ENCODE measurements around the gene CTDNEP1. TPM values are rescaled to one million over a fixed set of nuclear protein-coding genes. Genes with fewer than 3 reads are reported as not detected.
A peak's percentile ranks its signal among the peaks of the same experiment; 100 is the strongest.

CTDNEP1 gene
- total and polyA plus RNA-seq, 2 donors (not counting 3 experiments of a cell fraction or from before 2014, with no cell fraction given) = 130 to 143 TPM

GRCh38 chr17:7235693-7236665, 15.6 kb downstream of the CTDNEP1 start:
- Histone ChIP-seq H4K20me1 (replicated peaks; ENCODE audit: control insufficient read depth, extremely low read depth, insufficient read depth, low read length) (peaks cover 4% of the 10 kb centered on the region), H3K4me2 (ENCODE audit: insufficient read depth, low read length) (no peak overlapping the region), H3K9me3 (replicated peaks; ENCODE audit: control insufficient read depth, insufficient read depth, low read length) (no peaks in the 10 kb centered on the region), H2AFZ (ENCODE audit: low read depth, low read length) (no peak overlapping the region), H3K27ac (ENCODE audit: insufficient read depth, low read depth, low read length) (no peak overlapping the region), H3K9ac (replicated peaks; ENCODE audit: extremely low read depth, insufficient read depth, low read length) (no peak overlapping the region), H3K27me3 (ENCODE audit: control insufficient read depth in 2 of 2, insufficient read depth in 2 of 2, low read length in 2 of 2) (no peaks in the 10 kb centered on the region), H3K79me2 (ENCODE audit: control insufficient read depth, insufficient read depth, low read length) (peaks cover 70% of the 10 kb centered on the region), H3K4me3 (replicated peaks in 1 of 3; ENCODE audit: insufficient read depth in 1 of 3, low read depth in 1 of 3, low read length in 3 of 3) (no peak overlapping the region), H3K9me1 (replicated peaks; ENCODE audit: control insufficient read depth, extremely low read depth, insufficient read depth, low read length) (no peaks in the 10 kb centered on the region), H3K4me1 (ENCODE audit: control insufficient read depth, extremely low read depth, insufficient read depth, low read length) (peaks cover 25% of the 10 kb centered on the region), H3K36me3 (ENCODE audit: control insufficient read depth in 2 of 2, extremely low read depth in 1 of 2, insufficient read depth in 2 of 2, low read length in 2 of 2) (peaks cover 15 to 24% of the 10 kb centered on the region in 2 experiments)
- no peak for FAIRE-seq
- peak; percentile 15 for TF ChIP-seq FOS (IDR thresholded peaks at IDR 0.05; ENCODE audit: borderline replicate concordance, insufficient read depth, low read length)
- no peak for TF ChIP-seq GATA2 (IDR thresholded peaks at IDR 0.05; ENCODE audit: insufficient read depth, insufficient read length, low read depth, low read length)
- TF ChIP-seq POLR2A (IDR thresholded peaks at IDR 0.05; ENCODE audit: low read depth, low read length) = peak; percentile 45
- TF ChIP-seq, protein P1, sequence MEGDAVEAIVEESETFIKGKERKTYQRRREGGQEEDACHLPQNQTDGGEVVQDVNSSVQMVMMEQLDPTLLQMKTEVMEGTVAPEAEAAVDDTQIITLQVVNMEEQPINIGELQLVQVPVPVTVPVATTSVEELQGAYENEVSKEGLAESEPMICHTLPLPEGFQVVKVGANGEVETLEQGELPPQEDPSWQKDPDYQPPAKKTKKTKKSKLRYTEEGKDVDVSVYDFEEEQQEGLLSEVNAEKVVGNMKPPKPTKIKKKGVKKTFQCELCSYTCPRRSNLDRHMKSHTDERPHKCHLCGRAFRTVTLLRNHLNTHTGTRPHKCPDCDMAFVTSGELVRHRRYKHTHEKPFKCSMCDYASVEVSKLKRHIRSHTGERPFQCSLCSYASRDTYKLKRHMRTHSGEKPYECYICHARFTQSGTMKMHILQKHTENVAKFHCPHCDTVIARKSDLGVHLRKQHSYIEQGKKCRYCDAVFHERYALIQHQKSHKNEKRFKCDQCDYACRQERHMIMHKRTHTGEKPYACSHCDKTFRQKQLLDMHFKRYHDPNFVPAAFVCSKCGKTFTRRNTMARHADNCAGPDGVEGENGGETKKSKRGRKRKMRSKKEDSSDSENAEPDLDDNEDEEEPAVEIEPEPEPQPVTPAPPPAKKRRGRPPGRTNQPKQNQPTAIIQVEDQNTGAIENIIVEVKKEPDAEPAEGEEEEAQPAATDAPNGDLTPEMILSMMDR (IDR thresholded peaks at IDR 0.05; ENCODE audit: extremely low read depth in 1 of 2, insufficient read depth in 1 of 2, low read depth in 1 of 2, low read length in 2 of 2) = no peak
- TF ChIP-seq MAX (IDR thresholded peaks at IDR 0.05; ENCODE audit: insufficient read depth, insufficient read length) = no peak
- peak; percentile 3 for TF ChIP-seq JUN (IDR thresholded peaks at IDR 0.05; ENCODE audit: borderline replicate concordance, insufficient read depth, insufficient read length, low read depth)
- no peak for TF ChIP-seq EZH2 (IDR thresholded peaks at IDR 0.05; ENCODE audit: borderline replicate concordance, low read depth, low read length, severe bottlenecking)
- TF ChIP-seq MYC (IDR thresholded peaks at IDR 0.05; ENCODE audit: low read depth, low read length) = no peak
- no peak for TF ChIP-seq POLR2AphosphoS5 (IDR thresholded peaks at IDR 0.05; ENCODE audit: insufficient read depth, low read depth, low read length)
- CTCF ChIA-PET = interaction anchor here (0.7 to 3.4 kb wide), 5 partner anchors 15 to 61 kb away, joined by 3 to 34 read pairs (median 3); partner anchors contain the start of genes ACADVL, DLG4 and SLC2A4
- dilution Hi-C loops (cut with MboI; ENCODE audit: extremely low pct_ligation_motif_present, low sequenced_read_pairs) (no loop called here), intact Hi-C loops (cut with micrococcal nuclease) (loop anchor here (5.0 kb wide), 1 partner anchor 621 kb away; the partner anchor contains the start of genes CYB5D1, NAA38 and TMEM88)
- DNase-seq (ENCODE audit: low read depth, low spot score) = no peak
- no TSS peak for BruUV-seq (replicated peaks)
- POLR2A ChIA-PET = no interaction called here

Data from endothelial cell of umbilical vein (primary cell).